OCI-LY3 (cell line): ENCODE measurements around the gene CH25H.

Source experiments
- CTCF ChIP-seq: fragments of 200-600, 300-600 bp; sonication (generic); IDR thresholded peaks from 2 replicates; pipeline ENCODE4 v1.5.1; 2014; ENCODE audit warnings: antibody characterized with exemption, low read length, low read depth
- EZH2phosphoT487 ChIP-seq: fragments of 200-600 bp; shearing (Covaris generic); IDR thresholded peaks from 2 replicates; pipeline ENCODE4 v1.6.1; 2018; ENCODE audit warnings: antibody characterized with exemption, mixed run types, low read depth

GRCh38 chr10:89167915-89168314 lies 39.2 kb downstream of the CH25H start:
- TF ChIP-seq CTCF (no peak), EZH2phosphoT487 (no peak)
